HepG2 (cell line): ENCODE results near the gene PEF1. TPM values are rescaled to one million over a fixed set of nuclear protein-coding genes. Genes with fewer than 3 reads are reported as not detected.

Experiments used
- FOXA1 ChIP-seq, 2 experiments: fragments of 450-650 bp in 1 of 2; sonication (generic) in 1 of 2; formaldehyde crosslinking in 1 of 2; IDR thresholded peaks; 2 replicates each; pipeline versions ENCODE4 v1.4.0 to v1.6.1; 2016 to 2020; ENCODE audit warnings: missing genetic modification reagents in 1 of 2
- FOXC1 ChIP-seq: sonication (generic); formaldehyde crosslinking; IDR thresholded peaks from 2 replicates; pipeline ENCODE4 v1.8.0; 2022; ENCODE audit warnings: mild to moderate bottlenecking, missing genetic modification reagents, borderline replicate concordance
- FOXO4 ChIP-seq: sonication (generic); formaldehyde crosslinking; conservative IDR thresholded peaks from 2 replicates; pipeline ENCODE4 v1.8.1; 2023; ENCODE audit warnings: missing genetic modification reagents
- ZNF160 ChIP-seq: sonication (generic); formaldehyde crosslinking; IDR thresholded peaks from 2 replicates; pipeline ENCODE4 v1.8.0; 2022; ENCODE audit warnings: mild to moderate bottlenecking, inconsistent platforms, missing genetic modification reagents
- ZNF281 ChIP-seq: sonication (generic); formaldehyde crosslinking; IDR thresholded peaks from 2 replicates; pipeline ENCODE4 v1.4.0; 2020; ENCODE audit warnings: missing genetic modification reagents, borderline replicate concordance
- ZNF558 ChIP-seq: sonication (generic); formaldehyde crosslinking; IDR thresholded peaks from 2 replicates; pipeline ENCODE4 v1.9.0; 2022; ENCODE audit warnings: mild to moderate bottlenecking, missing genetic modification reagents, borderline replicate concordance
- ZNF646 ChIP-seq: sonication (generic); formaldehyde crosslinking; IDR thresholded peaks from 2 replicates; pipeline ENCODE4 v1.9.0; 2021; ENCODE audit warnings: mild to moderate bottlenecking, missing genetic modification reagents
- polyA plus RNA-seq, 8 experiments: library from polyadenylated mRNA; depleted of rRNA in 3 of 8; stranded (reverse) in 7 of 8; unstranded in 1 of 8; fragments of >200 nt; fragmentation: Illumina TruSeq in 4 of 8; extraction: Trizol in 4 of 8; gene quantifications; 2 replicates each; pipeline versions ENCODE4 v1.2.1 to v1.2.3, GENCODE V29; 2011 to 2016; ENCODE audit warnings: low read depth in 4 of 8, missing spikeins in 1 of 8, mixed read lengths in 1 of 8; ENCODE audit not compliant: insufficient read depth in 1 of 8
- total RNA-seq, 5 experiments: library from RNA; depleted of rRNA; stranded (reverse); fragments of >200 nt; fragmentation: Illumina TruSeq; extraction: Trizol; gene quantifications; 2 replicates each; pipeline ENCODE4 v1.2.3, GENCODE V29; 2016; ENCODE audit warnings: low read depth in 1 of 5

Gene PEF1
- total and polyA plus RNA-seq, 2 of the 13 experiments (the other 11 are each of a cell fraction or from before 2014, with no cell fraction given): 57.1 to 57.8 TPM

GRCh38 chr1:31621847-31622730 lies 22.6 kb downstream of the PEF1 start (continued):
- TF ChIP-seq ZNF646 (CRISPR knock-in tag): no peak
- no peak for TF ChIP-seq FOXO4 (CRISPR knock-in tag)
- TF ChIP-seq ZNF558: no peak
- no peak for TF ChIP-seq FOXA1 (IDR thresholded peaks at IDR 0.05)
- no peak for TF ChIP-seq FOXA1 (CRISPR knock-in tag; IDR thresholded peaks at IDR 0.05)
- no peak for TF ChIP-seq FOXC1 (CRISPR knock-in tag)
- no peak for TF ChIP-seq ZNF160 (CRISPR knock-in tag)
- no peak for TF ChIP-seq ZNF281 (CRISPR knock-in tag)
